Tibial nerve (tissue), 4 donors: ENCODE results near the gene CTH. TPM values are rescaled to one million over a fixed set of nuclear protein-coding genes. Genes with fewer than 3 reads are reported as not detected.

Experiments used
- DNase-seq, 2 donors: peaks; one replicate each; pipeline ENCODE4 v3.0.0-alpha.2; 2019; ENCODE audit warnings: low spot score in 2 of 2
- H3K27ac ChIP-seq, 4 donors: fragments of 200-600 bp; sonication (generic) in 3 of 4; one replicate each; pipeline ENCODE4 v1.5.1; 2017 to 2019; ENCODE audit warnings: mild to moderate bottlenecking in 1 of 4
- H3K27me3 ChIP-seq, 2 donors: fragments of 200-600 bp; sonication (generic) in 1 of 2; one replicate each; pipeline versions ENCODE4 v1.5.1 to v1.6.0; 2017 to 2019
- H3K36me3 ChIP-seq, 3 donors: fragments of 200-600 bp; sonication (generic); one replicate each; pipeline ENCODE4 v1.5.1; 2018 to 2019
- H3K4me1 ChIP-seq, 4 donors: fragments of 200-600 bp; sonication (generic) in 3 of 4; one replicate each; pipeline ENCODE4 v1.5.1; 2017 to 2019
- H3K4me3 ChIP-seq, 4 donors: fragments of 200-600 bp; sonication (generic) in 3 of 4; one replicate each; pipeline ENCODE4 v1.5.1; 2017 to 2019; ENCODE audit warnings: mild to moderate bottlenecking in 1 of 4, moderate library complexity in 1 of 4
- H3K9me3 ChIP-seq, 4 donors: fragments of 200-600 bp; sonication (generic) in 3 of 4; one replicate each; pipeline ENCODE4 v1.5.1; 2017 to 2019
- CTCF ChIP-seq, 5 experiments: fragments of 200-600 bp in 3 of 5; fragments of 450-650 bp in 2 of 5; sonication (generic) in 3 of 5; IDR thresholded peaks; one replicate each; pipeline ENCODE4 v1.5.1; 2016 to 2019; ENCODE audit warnings: antibody characterized with exemption in 5 of 5, mild to moderate bottlenecking in 3 of 5, moderate library complexity in 2 of 5
- EP300 ChIP-seq, 2 donors: sonication (generic); formaldehyde crosslinking; IDR thresholded peaks; one replicate each; pipeline ENCODE4 v1.6.1; 2017; ENCODE audit warnings: antibody characterized with exemption in 2 of 2, mild to moderate bottlenecking in 1 of 2
- POLR2A ChIP-seq, 2 donors: fragments of 450-650 bp; IDR thresholded peaks; one replicate each; pipeline ENCODE4 v1.6.1; 2017; ENCODE audit warnings: antibody characterized with exemption in 2 of 2, mild to moderate bottlenecking in 2 of 2, moderate library complexity in 2 of 2
- WGBS, 2 donors: methylation state at CpG; one replicate each; pipeline ENCODE4 v1.1.5; 2018; 5-methylcytosine and 5-hydroxymethylcytosine counted together
- total RNA-seq, 4 donors: library from RNA; depleted of rRNA; stranded (reverse); fragments of >200 nt; gene quantifications; one replicate each; pipeline ENCODE4 v1.1.0, GENCODE V29; 2016

Gene CTH
- total RNA-seq, 4 donors from 2014 or later = 5.7 to 12.2 (median 9.4) TPM

DNA sequence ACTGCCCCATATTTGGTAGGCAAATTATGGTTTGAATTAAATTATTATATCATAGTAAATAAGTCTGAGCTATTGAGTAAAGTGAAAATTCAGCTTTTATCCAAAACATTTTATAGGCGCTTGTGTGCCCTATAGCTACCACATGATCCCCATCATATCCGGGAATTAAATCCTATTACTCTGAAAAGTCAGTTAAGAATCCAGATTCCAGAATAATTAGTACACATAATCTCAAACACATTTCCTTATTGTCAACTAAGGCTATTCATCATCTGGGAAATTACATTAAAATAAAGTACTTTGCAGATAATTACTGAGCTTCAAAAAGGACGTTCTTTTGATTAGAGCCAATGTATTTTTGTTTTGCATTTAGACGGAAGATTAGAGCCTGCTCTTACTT lies 72.3 kb downstream of the CTH start:
- Histone ChIP-seq H3K27ac (no peak overlapping the region), H3K27me3 (no peaks in the 10 kb centered on the region), H3K9me3 (no peaks in the 10 kb centered on the region), H3K4me1 (peaks cover 0 to 8% (median 0%) of the 10 kb centered on the region in 4 donors), H3K4me3 (no peak overlapping the region), H3K36me3 (no peaks in the 10 kb centered on the region)
- no peak for DNase-seq
- no peak for TF ChIP-seq POLR2A (IDR thresholded peaks at IDR 0.05)
- no peak for TF ChIP-seq CTCF (IDR thresholded peaks at IDR 0.05)
- TF ChIP-seq EP300 (IDR thresholded peaks at IDR 0.05) = no peak
- WGBS, 2 donors = 86 to 87% methylated on average over 4 of the region's 4 CpGs

DNA sequence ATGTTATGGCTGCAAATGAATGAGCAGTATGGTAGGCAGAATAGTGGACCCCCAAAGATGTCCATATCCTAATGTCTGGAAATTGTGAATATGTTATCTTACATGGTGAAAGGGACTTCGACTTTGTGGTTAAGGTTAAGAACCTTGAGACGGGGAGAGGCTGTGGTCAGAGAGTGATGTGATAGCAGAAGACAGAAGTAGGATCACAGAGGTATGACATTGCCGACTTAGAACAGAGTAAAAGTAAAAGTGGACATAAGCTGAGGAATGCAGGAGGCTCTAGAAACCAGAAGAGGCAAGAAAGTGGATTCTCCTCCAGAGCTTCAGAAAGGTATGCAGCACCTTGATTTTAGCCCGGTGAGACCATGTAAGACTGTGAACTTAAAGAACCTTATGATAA lies 74.6 kb downstream of the CTH start:
- H3K4me3 ChIP-seq = no peak overlapping the region
- TF ChIP-seq POLR2A (IDR thresholded peaks at IDR 0.05) (no peak), EP300 (IDR thresholded peaks at IDR 0.05) (no peak), CTCF (IDR thresholded peaks at IDR 0.05) (no peak)
- H3K27ac ChIP-seq = no peak overlapping the region
- no peaks in the 10 kb centered on the region for H3K36me3 ChIP-seq
- peaks cover 0 to 3% (median 0%) of the 10 kb centered on the region in 4 donors for H3K9me3 ChIP-seq
- no peak for DNase-seq
- no peaks in the 10 kb centered on the region for H3K27me3 ChIP-seq
- WGBS, 2 donors = 63 to 70% methylated on average over 4 of the region's 4 CpGs
- H3K4me1 ChIP-seq = peaks cover 0 to 8% (median 0%) of the 10 kb centered on the region in 4 donors

GRCh38 chr1:70486676-70487458 lies 75.8 kb downstream of the CTH start:
- Histone ChIP-seq H3K27me3 (no peaks in the 10 kb centered on the region), H3K36me3 (no peaks in the 10 kb centered on the region), H3K4me3 (no peak overlapping the region), H3K9me3 (peaks cover 0 to 3% (median 0%) of the 10 kb centered on the region in 4 donors), H3K27ac (no peak overlapping the region), H3K4me1 (peaks cover 0 to 8% (median 0%) of the 10 kb centered on the region in 4 donors)
- TF ChIP-seq CTCF (IDR thresholded peaks at IDR 0.05) (no peak), EP300 (IDR thresholded peaks at IDR 0.05) (no peak), POLR2A (IDR thresholded peaks at IDR 0.05) (no peak)
- WGBS, 2 donors = 80 to 94% methylated on average over 1 to 2 of the region's 2 CpGs
- DNase-seq = peak in 1 of 2 donors; percentile 19

- Histone ChIP-seq H3K27me3 (no peaks in the 10 kb centered on the region), H3K4me3 (no peak overlapping the region), H3K9me3 (peaks cover 0 to 3% (median 0%) of the 10 kb centered on the region in 4 donors), H3K27ac (no peak overlapping the region), H3K36me3 (no peaks in the 10 kb centered on the region), H3K4me1 (peaks cover 0 to 8% (median 0%) of the 10 kb centered on the region in 4 donors)
- TF ChIP-seq CTCF (IDR thresholded peaks at IDR 0.05) = no peak
- TF ChIP-seq EP300 (IDR thresholded peaks at IDR 0.05) = no peak
- TF ChIP-seq POLR2A (IDR thresholded peaks at IDR 0.05) = no peak
- 96 to 100% methylated on average over 2 of the region's 2 CpGs for WGBS, 2 donors
- DNase-seq = no peak
Observed at GRCh38 chr1:70487459-70487815, 76.4 kb downstream of the CTH start.

- no peak for DNase-seq
- Histone ChIP-seq H3K4me1 (peaks cover 0 to 8% (median 0%) of the 10 kb centered on the region in 4 donors), H3K27me3 (no peaks in the 10 kb centered on the region), H3K4me3 (no peak overlapping the region), H3K9me3 (peaks cover 0 to 3% (median 0%) of the 10 kb centered on the region in 4 donors), H3K36me3 (no peaks in the 10 kb centered on the region), H3K27ac (no peak overlapping the region)
- 41 to 43% methylated on average over 6 of the region's 6 CpGs for WGBS, 2 donors
- peak in 4 of 5 experiments; percentile 6 to 31 (median 30) for TF ChIP-seq CTCF (IDR thresholded peaks at IDR 0.05)
- TF ChIP-seq EP300 (IDR thresholded peaks at IDR 0.05) = no peak
Observed at GRCh38 chr1:70487910-70488665, 77.0 kb downstream of the CTH start.
